GM21717 (cell line): Measurements from ENCODE around the gene HOXB4.

Experiments
- ATAC-seq: cut with Tn5 transposase; IDR thresholded peaks from one replicate; pipeline ENCODE4 v1.9.1; 2021; ENCODE audit warnings: mild to moderate bottlenecking, moderate library complexity; ENCODE audit not compliant: unreplicated experiment

The HOXB4 gene

DNA sequence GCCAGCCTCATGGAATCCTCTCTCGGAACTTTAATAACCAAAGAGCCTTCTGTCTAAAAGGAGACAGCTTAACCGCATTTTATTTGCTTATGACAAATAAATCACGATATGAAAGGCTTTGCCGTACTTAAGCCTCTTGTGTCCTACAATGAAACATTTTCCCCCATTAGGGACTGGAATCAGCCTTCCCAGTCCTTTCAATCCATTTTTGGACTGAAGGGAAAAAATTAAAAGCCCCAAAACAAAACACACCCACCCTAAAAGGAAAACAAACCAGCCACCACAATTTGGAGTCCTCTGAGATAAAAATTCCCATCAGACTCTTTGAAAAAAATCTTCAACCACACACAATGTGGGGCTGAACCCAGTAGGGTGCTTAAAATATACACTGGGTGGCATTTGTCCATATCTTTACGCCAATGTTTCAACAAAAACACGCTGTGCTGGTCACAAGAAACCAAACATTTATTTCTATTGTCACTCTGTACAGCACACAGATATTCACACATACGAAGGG, 3.0 kb downstream of the HOXB4 start:
- ATAC-seq = no peak

DNA sequence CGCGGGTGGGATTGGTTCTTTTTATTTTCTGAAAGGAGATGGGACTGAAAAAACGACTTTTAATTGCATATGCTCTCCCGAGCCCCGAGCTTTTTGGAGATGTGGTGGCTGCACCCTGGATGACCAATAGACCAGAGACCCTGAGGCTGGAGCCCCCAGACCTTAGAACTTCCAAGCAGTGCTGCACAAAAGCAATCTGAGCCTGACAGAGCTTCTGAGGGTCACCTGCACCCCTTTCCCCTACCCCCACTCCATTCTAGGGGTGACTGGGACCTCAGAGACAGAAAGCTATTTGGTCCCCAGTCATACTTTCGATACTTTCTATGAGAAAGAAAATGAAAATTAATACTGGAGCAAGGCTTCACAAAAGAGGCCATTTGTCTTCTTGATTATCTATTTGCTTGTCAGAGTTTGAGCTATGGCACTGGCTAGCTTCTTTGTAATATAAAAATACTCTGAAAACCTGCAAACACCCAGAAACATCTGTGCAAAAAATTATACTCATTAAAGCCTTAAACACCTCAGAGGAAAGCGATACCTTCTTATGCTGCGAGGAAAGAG, 3.6 kb downstream of the HOXB4 start:
- ATAC-seq = no peak

DNA sequence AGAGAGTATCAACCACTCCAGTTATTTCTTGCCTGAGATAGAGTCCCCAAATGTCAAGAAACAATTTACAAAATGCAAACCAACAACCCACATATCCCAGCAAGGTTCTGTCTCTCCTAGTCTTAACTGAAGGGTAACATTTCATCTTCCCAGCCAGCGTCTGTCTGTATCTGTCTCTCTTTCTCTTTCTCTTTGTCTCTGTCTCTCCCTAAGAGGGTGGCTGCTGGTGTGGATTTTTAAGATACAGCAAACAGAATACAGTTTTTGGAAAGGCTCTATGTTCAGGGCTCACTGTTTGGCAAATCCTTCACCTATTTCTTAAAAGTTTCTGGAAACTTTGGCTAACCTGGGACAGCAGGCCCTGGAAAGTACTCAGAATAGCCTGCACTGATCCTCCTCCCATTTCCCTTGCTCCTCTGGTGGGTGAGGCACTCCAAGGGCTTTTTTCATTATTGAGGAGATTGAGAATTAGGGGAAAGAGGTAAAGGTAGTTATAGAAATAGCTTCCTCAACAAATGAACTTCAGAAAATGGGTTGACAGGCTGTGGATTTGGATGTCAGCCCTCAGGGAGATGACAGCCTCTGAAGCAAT, 6.2 kb downstream of the HOXB4 start:
- no peak for ATAC-seq

DNA sequence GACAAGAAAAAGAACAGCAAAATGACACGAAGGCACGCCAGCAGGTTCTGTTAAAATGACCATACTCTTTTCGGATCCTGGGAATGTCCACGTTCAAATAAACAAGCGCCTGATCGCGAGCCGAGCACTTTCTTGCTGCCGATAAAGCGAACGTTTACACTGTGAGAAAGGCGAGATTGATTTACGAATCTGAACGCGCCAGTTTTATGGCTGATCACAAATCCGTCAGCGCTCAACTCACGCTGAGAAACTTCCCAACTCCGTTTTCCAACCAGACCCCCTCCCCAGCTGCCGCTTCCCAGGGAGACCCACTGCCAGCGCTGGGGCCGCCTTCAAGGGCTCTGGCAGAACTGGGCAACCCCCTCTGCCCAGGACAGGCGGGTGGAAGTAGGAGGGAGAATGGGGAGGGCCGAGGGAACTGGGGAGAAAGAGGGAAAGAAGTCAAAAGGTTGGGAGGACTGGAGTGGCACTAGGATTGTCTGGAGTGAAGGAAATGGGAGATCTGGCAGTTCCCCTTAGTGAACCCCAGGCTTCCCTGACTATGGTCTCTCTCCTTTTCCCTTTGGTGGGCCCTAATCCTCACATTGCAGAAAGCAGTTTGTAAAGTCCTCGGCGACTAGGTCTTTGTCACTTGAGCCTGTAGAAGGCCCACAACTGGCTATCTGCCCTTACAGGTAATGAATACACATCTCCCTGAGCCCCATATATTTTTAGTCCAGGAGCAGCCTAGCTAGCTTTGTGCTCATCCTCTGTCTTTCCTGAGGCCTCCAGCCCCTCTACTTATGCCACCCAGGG, 6.9 kb downstream of the HOXB4 start:
- no peak for ATAC-seq

DNA sequence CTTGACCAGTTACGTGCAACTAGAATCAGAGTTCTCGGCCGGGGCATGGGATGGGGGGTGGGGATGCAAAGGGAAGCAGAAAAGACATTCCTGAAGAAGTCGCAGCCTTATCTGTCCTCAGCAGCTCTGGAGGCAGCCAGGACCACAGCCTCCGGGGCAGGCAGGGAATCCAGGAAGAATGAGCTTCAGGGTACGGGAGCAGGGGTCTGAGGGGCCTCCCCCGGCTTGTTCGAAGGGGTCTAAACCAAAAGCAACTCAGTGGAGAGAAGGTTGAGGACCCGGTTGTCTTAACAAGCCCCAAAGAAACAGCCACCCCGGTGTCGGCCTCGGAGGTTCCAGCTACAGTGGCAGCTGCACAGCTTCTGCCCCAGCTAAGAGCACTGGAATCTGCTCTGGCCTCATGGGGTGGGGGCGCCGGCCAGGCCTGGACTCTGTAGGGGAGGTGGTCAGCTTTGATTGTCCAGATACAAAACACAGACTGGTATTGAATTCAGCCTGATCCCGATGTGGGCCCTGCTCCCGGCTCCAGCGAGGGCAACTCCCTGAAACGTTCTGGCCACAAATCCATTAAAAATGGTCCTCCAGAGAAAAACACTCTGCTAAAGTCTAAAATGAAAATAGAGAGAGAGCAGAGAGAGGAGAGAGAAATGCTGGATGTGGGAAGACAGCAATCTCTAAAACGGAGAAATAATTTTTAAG, 7.7 kb downstream of the HOXB4 start:
- no peak for ATAC-seq

- no peak for ATAC-seq
These were observed 8.4 kb downstream of the HOXB4 start for GRCh38 chr17:48569674-48570324.

GRCh38 chr17:48569240-48569582, 8.9 kb downstream of the HOXB4 start:
- no peak for ATAC-seq

DNA sequence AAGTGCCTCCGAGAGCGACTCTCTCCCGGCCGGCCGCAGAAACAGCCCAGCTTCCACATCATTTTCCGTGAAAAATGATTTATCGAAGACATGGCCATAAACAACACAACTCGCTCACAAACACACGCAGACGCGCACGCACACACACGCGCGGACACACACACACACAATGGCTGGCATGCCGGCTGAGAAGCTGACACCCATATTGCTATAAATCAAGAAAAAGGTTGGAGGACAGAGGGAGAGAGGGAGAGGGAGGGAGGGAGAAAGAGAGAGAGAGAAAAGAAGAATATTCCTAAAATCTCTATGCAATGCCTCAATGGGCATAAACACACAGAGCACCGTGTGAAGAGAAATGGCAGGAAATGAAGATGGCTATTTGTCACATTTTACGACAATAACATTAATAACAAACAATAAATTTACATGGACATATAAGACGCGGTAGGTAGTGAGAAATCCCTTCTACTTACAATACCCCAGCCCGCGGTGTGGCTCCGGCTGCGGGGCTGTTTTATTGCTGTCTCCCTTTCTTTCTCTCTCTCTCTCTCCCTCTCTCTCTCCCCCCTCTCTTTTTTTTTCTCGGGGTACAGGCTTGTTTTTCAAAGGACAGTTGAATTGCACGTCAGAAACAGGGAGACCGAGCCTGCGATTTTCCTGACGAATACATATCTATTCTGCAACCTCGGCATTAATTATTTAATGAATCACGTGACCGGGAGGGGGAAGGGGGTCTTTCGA, 9.5 kb downstream of the HOXB4 start:
- no peak for ATAC-seq

DNA sequence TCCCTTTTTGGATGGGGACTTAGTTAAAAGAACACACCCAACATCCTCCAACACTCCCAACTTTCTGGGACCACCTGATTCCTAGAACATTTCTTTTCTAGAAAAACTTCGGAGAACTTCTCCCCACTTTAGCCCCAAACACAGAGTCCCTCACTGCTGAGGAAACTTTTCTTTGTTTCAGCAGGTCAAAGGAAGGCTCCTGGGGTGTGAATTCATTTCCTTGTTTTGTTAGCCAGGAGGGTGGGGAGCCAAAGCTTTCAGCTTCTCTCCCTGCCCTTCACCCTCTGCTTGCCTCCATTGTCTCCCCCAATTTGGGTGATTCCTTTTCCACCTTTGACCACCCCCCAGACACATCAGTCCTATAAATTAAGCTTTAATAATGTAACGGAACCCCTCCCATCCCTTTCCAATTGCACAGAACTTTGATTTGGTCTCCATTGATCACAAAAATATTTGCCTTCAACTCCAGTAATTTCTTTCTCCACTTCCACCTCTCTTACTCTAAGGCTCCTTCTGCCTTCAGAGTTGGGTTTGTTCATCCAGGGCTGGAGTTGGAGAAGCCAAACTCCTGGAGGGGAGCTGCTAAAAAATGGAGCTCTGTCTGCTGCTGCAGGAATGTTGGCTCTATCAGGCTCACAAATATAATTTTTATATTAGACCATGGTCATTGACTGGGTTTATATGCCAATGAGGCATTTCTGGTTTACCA, 10.3 kb downstream of the HOXB4 start:
- ATAC-seq = no peak

- ATAC-seq = no peak
These were observed 10.9 kb downstream of the HOXB4 start for GRCh38 chr17:48567209-48567608.

DNA sequence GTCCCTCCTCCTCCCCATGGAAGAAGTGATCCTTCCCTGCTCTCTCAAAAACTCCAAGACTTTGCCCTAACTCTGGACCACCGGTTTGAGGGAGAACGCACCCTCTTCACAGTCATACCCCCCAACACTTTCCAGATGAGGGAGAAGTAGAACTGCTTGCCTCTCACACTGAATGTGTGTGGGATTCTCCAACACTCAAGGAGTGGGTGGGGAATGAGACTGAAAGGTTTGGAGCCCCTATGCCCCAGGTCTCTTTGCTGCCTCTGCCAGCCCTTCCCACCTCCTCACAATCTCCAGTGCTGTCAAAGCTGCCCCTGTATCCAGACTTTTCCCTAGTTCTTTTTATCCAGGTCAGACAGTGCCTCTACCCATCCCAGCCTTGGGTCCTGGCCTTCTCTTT, 11.4 kb downstream of the HOXB4 start:
- no peak for ATAC-seq

- no peak for ATAC-seq
These were observed 12.0 kb downstream of the HOXB4 start for GRCh38 chr17:48565925-48566710.

DNA sequence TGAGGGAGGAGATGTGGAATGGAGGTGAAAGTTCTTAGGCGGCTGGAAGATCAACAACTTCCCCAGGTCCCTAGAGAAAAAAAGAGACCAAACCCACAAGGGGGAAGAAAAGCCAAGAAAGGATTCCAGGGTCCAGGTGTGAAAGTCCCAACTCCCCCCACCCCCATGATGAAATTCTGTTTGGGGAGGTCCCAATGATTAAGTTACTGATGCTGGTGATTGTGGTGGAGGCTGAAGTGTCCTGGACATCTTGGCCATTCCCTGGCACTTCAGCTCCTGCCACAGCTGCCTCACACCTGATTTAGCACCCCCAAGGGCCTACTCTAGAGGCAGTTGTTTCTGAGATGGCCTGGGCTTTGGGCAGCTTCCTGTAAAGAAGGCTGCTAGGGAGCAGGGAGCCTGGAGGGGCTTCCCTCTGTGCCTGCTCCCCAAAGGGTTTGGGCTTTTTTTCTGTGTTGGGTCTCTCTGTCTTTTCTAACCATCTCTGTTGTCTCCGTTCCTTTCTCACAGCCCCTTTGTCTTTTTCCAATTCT, 13.1 kb downstream of the HOXB4 start:
- ATAC-seq = no peak

DNA sequence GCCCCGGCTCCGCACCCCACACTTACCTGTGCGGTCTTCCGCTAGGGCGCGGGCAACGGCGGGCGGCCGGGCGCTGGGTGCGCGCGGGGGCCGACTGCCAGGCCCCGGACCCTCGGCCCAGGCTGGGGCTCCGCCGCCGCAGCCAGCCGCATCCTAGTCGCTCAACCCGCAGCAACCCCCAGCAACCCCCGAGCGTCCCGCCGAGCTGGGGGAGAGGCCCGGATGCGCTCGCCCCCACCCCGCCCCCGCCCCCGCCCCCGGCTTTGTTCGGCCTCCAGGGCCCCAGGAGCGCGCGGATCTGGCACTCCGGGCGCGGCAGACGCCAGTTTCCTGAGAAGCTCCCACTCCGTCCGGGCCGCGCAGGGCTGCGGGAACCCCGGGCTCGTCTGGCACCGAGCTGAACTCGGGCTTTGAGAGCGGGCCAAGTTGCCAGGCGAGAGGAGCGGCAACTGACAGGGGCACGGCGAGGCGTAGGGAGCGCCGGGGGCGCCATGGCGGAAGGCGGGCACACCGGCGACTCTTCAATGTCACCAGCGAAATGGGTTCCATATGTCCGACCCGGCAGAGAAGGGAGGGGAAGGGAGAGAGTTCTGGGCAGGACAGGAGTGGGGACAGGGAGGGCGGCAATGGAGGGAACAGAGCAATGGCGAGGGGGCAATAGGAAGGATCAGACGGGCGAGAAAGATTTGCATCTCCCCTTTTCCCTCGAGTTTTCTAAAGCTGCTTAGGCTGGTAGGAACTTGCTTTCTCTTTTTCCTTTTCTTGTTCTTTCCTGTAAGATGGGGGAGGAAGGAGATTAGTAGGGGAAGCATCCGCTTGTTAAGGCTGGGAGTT, 13.7 kb downstream of the HOXB4 start:
- no peak for ATAC-seq

GRCh38 chr17:48563867-48564187, 14.3 kb downstream of the HOXB4 start:
- no peak for ATAC-seq

DNA sequence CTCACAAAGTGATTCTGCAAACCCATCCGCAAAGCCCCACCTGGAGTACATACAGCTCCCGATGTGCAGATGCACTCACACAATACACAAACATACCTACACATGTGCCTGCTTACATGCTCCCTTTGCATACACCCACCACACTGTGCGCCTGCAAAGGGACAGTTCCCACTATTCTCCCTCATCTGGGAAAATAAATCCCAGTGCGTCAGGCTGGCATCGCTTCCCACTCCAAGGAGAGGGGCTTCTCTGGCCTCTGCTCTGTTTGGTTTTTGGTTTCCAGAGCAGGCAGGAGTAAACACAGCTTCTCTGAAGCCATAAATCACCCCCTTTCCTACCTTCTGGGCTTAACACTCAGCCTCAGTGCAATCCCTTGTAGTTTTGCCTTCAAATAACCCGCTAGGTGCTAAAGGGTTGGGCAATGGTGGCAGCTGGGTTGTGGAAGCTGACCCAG, 14.7 kb downstream of the HOXB4 start:
- no peak for ATAC-seq

- ATAC-seq = no peak
These were observed 15.2 kb downstream of the HOXB4 start for GRCh38 chr17:48562934-48563333.
